Psoas muscle (tissue), 8 donors: ENCODE data around the gene RBP7. TPM values are rescaled to one million over a fixed set of nuclear protein-coding genes. Genes with fewer than 3 reads are reported as not detected.

Experiments
- ATAC-seq, 4 donors: fragments of 200-7000 bp; cut with Tn5 transposase; one replicate each; pipeline ENCODE4 v1.9.1; 2020; ENCODE audit warnings: moderate library complexity in 3 of 4, mild to moderate bottlenecking in 2 of 4
- DNase-seq, 2 donors: peaks; one replicate each; pipeline ENCODE4 v3.0.0-alpha.2; 2020
- H3K27ac ChIP-seq: fragments of 200-600 bp; one replicate; pipeline ENCODE4 v1.8.0; 2022
- H3K27me3 ChIP-seq, 3 donors: fragments of 200-600 bp in 1 of 3; one replicate each; pipeline versions ENCODE4 v1.6.1 to v1.8.0; 2013 to 2022; ENCODE audit warnings: low read length in 2 of 3, mild to moderate bottlenecking in 2 of 3, moderate library complexity in 1 of 3; ENCODE audit not compliant: insufficient read depth in 3 of 3
- H3K36me3 ChIP-seq, 2 donors: fragments of 200-600 bp in 1 of 2; one replicate each; pipeline versions ENCODE4 v1.6.1 to v1.8.0; 2013 to 2022; ENCODE audit warnings: low read depth in 1 of 2, mild to moderate bottlenecking in 1 of 2, moderate library complexity in 1 of 2; ENCODE audit not compliant: insufficient read depth in 1 of 2
- H3K4me1 ChIP-seq: fragments of 200-600 bp; one replicate; pipeline ENCODE4 v1.8.0; 2022
- H3K4me3 ChIP-seq: fragments of 200-600 bp; one replicate; pipeline ENCODE4 v1.8.0; 2022; ENCODE audit warnings: mild to moderate bottlenecking
- H3K9me3 ChIP-seq: fragments of 200-600 bp; one replicate; pipeline ENCODE4 v1.8.0; 2022
- CTCF ChIP-seq: fragments of 200-600 bp; IDR thresholded peaks from one replicate; pipeline ENCODE4 v1.8.0; 2022; ENCODE audit warnings: antibody characterized with exemption
- WGBS, 3 donors: extraction: QIAGEN DNeasy Blood & Tissue Kit; methylation state at CpG; one replicate each; pipeline versions ENCODE4 v1.1.6 to v1.1.7; 2013; 5-methylcytosine and 5-hydroxymethylcytosine counted together
- intact Hi-C, 2 donors: fragments of 100-400 bp; cut with DNase I; formaldehyde crosslinking; loops; one replicate each; pipeline versions ENCODE4 v1.11.0 to v1.14.2; 2022
- polyA plus RNA-seq, 3 donors: library from polyadenylated mRNA; stranded (reverse); fragments of 200-250 nt; gene quantifications; one replicate each; pipeline ENCODE4 v1.2.3, GENCODE V29; 2013
- total RNA-seq, 4 donors: library from RNA; stranded (reverse); fragmentation: NEBNext Ultra II Directional in 2 of 4; extraction: Animal tissue kit (Norgen Biotek cat#: 25700) in 2 of 4; gene quantifications; one replicate each; pipeline versions ENCODE4 v1.2.1 to v1.2.4, GENCODE V29; 2021 to 2023
- donor health status: healthy with polysubstance abuse.
- donor health status: DM: no; HTN: no; CAD: no; lungs with moderate emphysema.
- donor health status: Bipolar disorder and iron deficiency.
- donor health status: healthy.
- donor health status: DM: yes; HTN: yes; CAD: no.
- donor health status: DM: no; HTN: no; CAD: no.
- donor health status: DM: no; HTN: no; CAD: no.
- donor health status: DM: yes; HTN: yes; CAD: no.

RBP7 gene
- total and polyA plus RNA-seq, 7 donors = 0.89 to 13.9 (median 7.0) TPM

DNA sequence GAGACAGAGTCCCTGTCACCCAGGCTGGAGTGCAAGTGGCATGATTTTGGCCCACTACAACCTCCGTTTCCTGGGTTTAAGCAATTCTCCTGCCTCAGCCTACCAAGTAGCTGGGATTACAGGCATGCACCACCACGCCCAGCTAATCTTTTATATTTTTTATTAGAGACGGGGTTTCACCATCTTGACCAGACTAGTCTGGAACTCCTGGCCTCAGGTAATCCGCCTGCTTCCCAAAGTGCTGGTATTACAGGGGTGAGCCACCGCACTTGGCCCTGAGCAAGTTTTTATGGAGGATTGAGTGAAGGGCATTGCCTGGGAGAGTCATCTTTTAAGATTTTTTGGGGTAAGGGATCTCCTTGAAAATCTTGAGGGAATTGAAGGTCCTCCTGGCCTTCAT lies 64.2 kb downstream of the RBP7 start:
- Histone ChIP-seq H3K9me3 (no peaks in the 10 kb centered on the region), H3K4me3 (no peak overlapping the region), H3K27me3 (no peaks in the 10 kb centered on the region), H3K4me1 (peaks cover 62% of the 10 kb centered on the region), H3K36me3 (no peaks in the 10 kb centered on the region), H3K27ac (no peak overlapping the region)
- intact Hi-C loops = no loop called here
- TF ChIP-seq CTCF = no peak
- 92 to 95% (median 94%) methylated on average over 5 of the region's 5 CpGs for WGBS, 3 donors
- DNase-seq (no peak), ATAC-seq (no peak)

DNA sequence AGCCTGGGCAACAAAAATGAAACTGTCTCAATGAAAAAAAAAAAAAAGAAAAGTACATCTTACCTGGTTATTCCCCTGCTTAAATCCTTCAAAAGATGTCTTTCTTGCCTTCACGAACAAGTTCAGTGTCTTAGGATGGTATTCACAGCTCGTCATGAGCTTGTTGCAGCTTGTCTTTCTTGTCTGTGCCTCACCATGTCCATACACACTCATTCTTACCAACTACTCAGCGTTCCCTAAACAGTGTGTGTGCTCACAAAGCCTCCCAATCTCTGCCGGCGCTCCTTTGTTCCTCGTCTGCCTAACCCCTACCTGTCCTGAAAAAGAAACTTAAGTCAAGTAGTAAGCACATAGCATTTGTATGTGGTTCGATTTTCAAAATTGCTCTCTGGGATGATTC lies 66.8 kb downstream of the RBP7 start:
- no peak overlapping the region for H3K4me3 ChIP-seq
- no peak for TF ChIP-seq CTCF
- no peaks in the 10 kb centered on the region for H3K9me3 ChIP-seq
- no peak for DNase-seq
- H3K27me3 ChIP-seq = no peaks in the 10 kb centered on the region
- peak overlapping the region; percentile 51 for H3K27ac ChIP-seq
- no peaks in the 10 kb centered on the region for H3K36me3 ChIP-seq
- peaks cover 56% of the 10 kb centered on the region for H3K4me1 ChIP-seq
- intact Hi-C loops = no loop called here
- ATAC-seq = peak in 2 of 4 donors; percentile 18 to 66
- 72 to 86% (median 76%) methylated on average over 7 of the region's 7 CpGs for WGBS, 3 donors

DNA sequence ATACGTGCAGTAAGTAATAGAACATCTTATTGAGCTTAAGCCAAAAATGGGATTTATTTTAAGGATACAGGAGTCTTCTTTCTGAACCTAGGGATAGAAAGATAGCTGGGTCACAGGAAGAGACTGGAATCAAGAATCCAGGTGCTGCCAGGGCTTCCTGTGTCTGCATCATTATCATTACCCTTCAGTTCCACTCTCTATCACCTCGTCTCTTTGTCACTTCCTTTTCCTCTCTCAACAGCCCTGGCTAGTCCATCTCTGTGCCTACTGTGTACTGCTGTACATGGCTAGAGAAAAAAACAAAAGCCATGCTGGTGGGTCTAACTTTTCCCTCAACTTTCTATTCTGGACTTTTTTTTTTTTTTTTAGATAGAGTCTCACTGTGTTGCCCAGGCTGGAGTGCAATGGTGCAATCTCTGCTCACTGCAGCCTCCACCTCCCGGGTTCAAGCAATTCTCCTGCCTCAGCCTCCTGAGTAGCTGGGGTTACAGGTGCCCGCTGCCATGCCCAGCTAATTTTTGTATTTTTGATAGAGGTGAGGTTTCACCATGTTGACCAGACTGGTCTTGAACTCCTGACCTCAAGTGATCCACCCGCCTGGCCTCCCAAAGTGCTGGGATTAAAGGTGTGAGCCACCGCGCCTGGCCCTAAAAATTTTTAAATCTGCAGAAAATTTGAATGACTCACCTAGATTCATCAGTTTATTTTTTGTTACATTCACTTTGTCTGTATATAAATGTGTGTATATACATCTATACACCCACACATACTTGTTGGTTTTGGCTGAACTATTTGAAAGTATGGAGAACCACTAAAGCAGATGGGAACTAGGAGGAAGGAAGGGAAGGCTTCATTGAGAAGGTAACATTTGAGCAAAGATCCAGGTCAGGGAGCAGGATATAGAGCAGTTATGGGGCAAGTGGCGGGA lies 67.7 kb downstream of the RBP7 start:
- Histone ChIP-seq H3K27me3 (no peaks in the 10 kb centered on the region), H3K4me3 (no peak overlapping the region), H3K4me1 (peaks cover 48% of the 10 kb centered on the region), H3K27ac (peak overlapping the region; percentile 30), H3K36me3 (no peaks in the 10 kb centered on the region), H3K9me3 (no peaks in the 10 kb centered on the region)
- no peak for ATAC-seq
- TF ChIP-seq CTCF = no peak
- DNase-seq = no peak
- WGBS, 3 donors = 84 to 86% (median 86%) methylated on average over 8 of the region's 8 CpGs
- intact Hi-C loops = no loop called here

GRCh38 chr1:10065344-10065685 lies 68.3 kb downstream of the RBP7 start:
- Histone ChIP-seq H3K4me1 (peaks cover 46% of the 10 kb centered on the region), H3K27me3 (no peaks in the 10 kb centered on the region), H3K4me3 (no peak overlapping the region), H3K36me3 (no peaks in the 10 kb centered on the region), H3K27ac (peak overlapping the region; percentile 30), H3K9me3 (no peaks in the 10 kb centered on the region)
- intact Hi-C loops = no loop called here
- ATAC-seq = peak; percentile 24 to 47 (median 34)
- no peak for TF ChIP-seq CTCF
- WGBS, 3 donors = 69 to 74% (median 70%) methylated on average over 7 of the region's 7 CpGs
- no peak for DNase-seq

Other genes starting within 250 kb of the RBP7 start
- 10 to 100 TPM; 19.7 to 48.7 (median 23.8) TPM for gene CLSTN1, start 173.3 kb upstream of the RBP7 start, total RNA-seq
- gene CLSTN1, start 173.3 kb upstream of the RBP7 start, polyA plus RNA-seq = 10 to 100 TPM in 2 of 3 donors, 1 to 10 TPM in 1; 7.3 to 11.0 (median 10.4) TPM
- gene CTNNBIP1, start 87.0 kb upstream of the RBP7 start, total RNA-seq = 10 to 100 TPM; 12.7 to 18.5 (median 14.8) TPM
- gene CTNNBIP1, start 87.0 kb upstream of the RBP7 start, polyA plus RNA-seq = 10 to 100 TPM in 2 of 3 donors, 1 to 10 TPM in 1; 5.9 to 11.9 (median 10.3) TPM
- 10 to 100 TPM; 17.6 to 24.9 (median 21.1) TPM for gene LZIC, start 53.8 kb upstream of the RBP7 start, total RNA-seq
- 10 to 100 TPM; 17.3 to 37.5 (median 25.0) TPM for gene LZIC, start 53.8 kb upstream of the RBP7 start, polyA plus RNA-seq
- gene NMNAT1, start 53.8 kb upstream of the RBP7 start, total RNA-seq = 10 to 100 TPM in 3 of 4 donors, 1 to 10 TPM in 1; 8.0 to 18.2 (median 14.0) TPM
- gene NMNAT1, start 53.8 kb upstream of the RBP7 start, polyA plus RNA-seq = 10 to 100 TPM in 2 of 3 donors, 1 to 10 TPM in 1; 6.9 to 16.9 (median 10.2) TPM
- gene UBE4B, start 35.7 kb downstream of the RBP7 start, total RNA-seq = 10 to 100 TPM; 48.3 to 90.9 (median 60.7) TPM
- 10 to 100 TPM; 28.8 to 88.0 (median 29.8) TPM for gene UBE4B, start 35.7 kb downstream of the RBP7 start, polyA plus RNA-seq
- 100 to 1,000 TPM; 221 to 391 (median 338) TPM for gene KIF1B, start 213.3 kb downstream of the RBP7 start, total RNA-seq
- gene KIF1B, start 213.3 kb downstream of the RBP7 start, polyA plus RNA-seq = 100 to 1,000 TPM in 2 of 3 donors, 10 to 100 TPM in 1; 31.8 to 332 (median 105) TPM